H1 (cell line): Measurements from ENCODE around the gene ACTL8.

Source experiments
- EZH2 ChIP-seq: fragments of 200-600 bp; sonication (generic); IDR thresholded peaks from 2 replicates; pipeline ENCODE4 v1.7.1; 2012; ENCODE audit warnings: low read depth, mild to moderate bottlenecking, moderate library complexity, low read length, inconsistent platforms; ENCODE audit not compliant: severe bottlenecking
- GABPA ChIP-seq: IDR thresholded peaks from 2 replicates; pipeline ENCODE4 v1.6.1; 2011; ENCODE audit warnings: mild to moderate bottlenecking, low read length, moderate library complexity, borderline replicate concordance; ENCODE audit not compliant: insufficient read depth
- HDAC2 ChIP-seq, 2 experiments: fragments of 300-600 bp in 1 of 2; sonication (generic) in 1 of 2; IDR thresholded peaks; 2 replicates each; pipeline ENCODE4 v1.6.1; 2011 to 2012; ENCODE audit warnings: low read depth in 2 of 2, low read length in 2 of 2, mild to moderate bottlenecking in 2 of 2, moderate library complexity in 2 of 2, borderline replicate concordance in 1 of 2, inconsistent platforms in 1 of 2
- KDM5A ChIP-seq: fragments of 200-600 bp; IDR thresholded peaks from 2 replicates; pipeline ENCODE4 v1.7.1; 2012; ENCODE audit warnings: mild to moderate bottlenecking, low read length, inconsistent platforms, mixed read lengths
- MAFK ChIP-seq: IDR thresholded peaks from 2 replicates; pipeline ENCODE4 v1.6.1; 2012; ENCODE audit warnings: low read depth, mild to moderate bottlenecking, improper control_type of control experiment, low read length
- NRF1 ChIP-seq: IDR thresholded peaks from 2 replicates; pipeline ENCODE4 v1.6.1; 2011; ENCODE audit warnings: mild to moderate bottlenecking, low read depth, low read length, improper control_type of control experiment
- POLR2A ChIP-seq, 2 experiments: IDR thresholded peaks; 1 replicate in 1 of 2; 2 replicates in 1 of 2; pipeline ENCODE4 v1.6.1; 2011; ENCODE audit warnings: low read depth in 2 of 2, low read length in 2 of 2, mild to moderate bottlenecking in 2 of 2; ENCODE audit errors: control extremely low read depth in 1 of 2
- POLR2AphosphoS5 ChIP-seq: IDR thresholded peaks from 2 replicates; pipeline ENCODE4 v1.6.1; 2011; ENCODE audit warnings: low read depth, low read length
- RNF2 ChIP-seq: fragments of 200-900, 300-1000 bp; sonication (generic); IDR thresholded peaks from 2 replicates; pipeline ENCODE4 v1.7.1; 2016; ENCODE audit warnings: borderline replicate concordance, low read depth, mild to moderate bottlenecking, antibody characterized with exemption, low read length; ENCODE audit not compliant: poor library complexity, severe bottlenecking; ENCODE audit errors: missing control alignments
- SUZ12 ChIP-seq: fragments of 200-600 bp; sonication (generic); IDR thresholded peaks from 2 replicates; pipeline ENCODE4 v1.6.1; 2012; ENCODE audit warnings: mild to moderate bottlenecking, inconsistent platforms, low read length, moderate library complexity, mixed read lengths
- TF ChIP-seq, protein P1 (sequence below), 3 experiments: IDR thresholded peaks; 1 replicate in 2 of 3; 2 replicates in 1 of 3; pipeline versions ENCODE4 v1.5.1 to v1.6.1; 2011; ENCODE audit warnings: low read length in 3 of 3, mild to moderate bottlenecking in 3 of 3, inconsistent platforms in 2 of 3, low read depth in 1 of 3, moderate library complexity in 1 of 3; ENCODE audit not compliant: insufficient read depth in 1 of 3; ENCODE audit errors: control extremely low read depth in 1 of 3
- TF ChIP-seq, protein P2 (sequence below): IDR thresholded peaks from 2 replicates; pipeline ENCODE4 v1.6.1; 2012; ENCODE audit warnings: inconsistent platforms

DNA sequence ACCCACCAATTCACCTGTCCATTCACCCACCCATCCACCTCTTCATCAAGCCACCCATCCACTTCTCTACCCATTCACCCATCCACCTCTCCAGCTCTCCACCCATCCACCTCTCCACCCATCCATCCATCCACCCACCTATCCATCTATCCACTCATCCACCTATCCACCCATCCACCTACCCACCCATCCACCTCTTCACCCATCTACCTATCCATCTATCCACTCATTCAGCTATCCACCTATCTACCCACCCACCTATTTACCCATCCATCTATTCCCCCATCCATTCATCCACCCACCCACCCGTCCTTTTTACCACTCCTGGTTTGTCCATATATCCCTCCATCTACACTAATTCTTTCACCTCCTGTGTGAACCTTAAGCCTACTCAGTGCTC lies 105.7 kb downstream of the ACTL8 start:
- TF ChIP-seq EZH2 (no peak), KDM5A (no peak), GABPA (no peak), SUZ12 (no peak), RNF2 (no peak), NRF1 (no peak), MAFK (no peak), HDAC2 (IDR thresholded peaks at IDR 0.05; ENCODE audit: borderline replicate concordance in 1 of 2, low read depth in 2 of 2, low read length in 2 of 2) (no peak), POLR2A (IDR thresholded peaks at IDR 0.05; ENCODE audit: control extremely low read depth in 1 of 2, low read depth in 2 of 2, low read length in 2 of 2) (no peak), POLR2AphosphoS5 (no peak)
- TF ChIP-seq, protein P1, sequence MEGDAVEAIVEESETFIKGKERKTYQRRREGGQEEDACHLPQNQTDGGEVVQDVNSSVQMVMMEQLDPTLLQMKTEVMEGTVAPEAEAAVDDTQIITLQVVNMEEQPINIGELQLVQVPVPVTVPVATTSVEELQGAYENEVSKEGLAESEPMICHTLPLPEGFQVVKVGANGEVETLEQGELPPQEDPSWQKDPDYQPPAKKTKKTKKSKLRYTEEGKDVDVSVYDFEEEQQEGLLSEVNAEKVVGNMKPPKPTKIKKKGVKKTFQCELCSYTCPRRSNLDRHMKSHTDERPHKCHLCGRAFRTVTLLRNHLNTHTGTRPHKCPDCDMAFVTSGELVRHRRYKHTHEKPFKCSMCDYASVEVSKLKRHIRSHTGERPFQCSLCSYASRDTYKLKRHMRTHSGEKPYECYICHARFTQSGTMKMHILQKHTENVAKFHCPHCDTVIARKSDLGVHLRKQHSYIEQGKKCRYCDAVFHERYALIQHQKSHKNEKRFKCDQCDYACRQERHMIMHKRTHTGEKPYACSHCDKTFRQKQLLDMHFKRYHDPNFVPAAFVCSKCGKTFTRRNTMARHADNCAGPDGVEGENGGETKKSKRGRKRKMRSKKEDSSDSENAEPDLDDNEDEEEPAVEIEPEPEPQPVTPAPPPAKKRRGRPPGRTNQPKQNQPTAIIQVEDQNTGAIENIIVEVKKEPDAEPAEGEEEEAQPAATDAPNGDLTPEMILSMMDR (IDR thresholded peaks at IDR 0.05; ENCODE audit: control extremely low read depth in 1 of 3, insufficient read depth in 1 of 3, low read depth in 1 of 3, low read length in 3 of 3), result no peak
- TF ChIP-seq, protein P2, sequence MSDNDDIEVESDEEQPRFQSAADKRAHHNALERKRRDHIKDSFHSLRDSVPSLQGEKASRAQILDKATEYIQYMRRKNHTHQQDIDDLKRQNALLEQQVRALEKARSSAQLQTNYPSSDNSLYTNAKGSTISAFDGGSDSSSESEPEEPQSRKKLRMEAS, result no peak
